H1 (cell line): Measurements from ENCODE around the gene NUP210. TPM values are rescaled to one million over a fixed set of nuclear protein-coding genes. Genes with fewer than 3 reads are reported as not detected.

Experiments
- ATF3 ChIP-seq: IDR thresholded peaks from 2 replicates; pipeline ENCODE4 v1.6.1; 2011; ENCODE audit warnings: low read depth, mild to moderate bottlenecking, low read length; ENCODE audit not compliant: insufficient read depth
- BRCA1 ChIP-seq: IDR thresholded peaks from 2 replicates; pipeline ENCODE4 v1.6.1; 2012; ENCODE audit warnings: low read depth, low read length, improper control_type of control experiment
- CEBPB ChIP-seq: IDR thresholded peaks from 2 replicates; pipeline ENCODE4 v1.6.1; 2012; ENCODE audit warnings: low read depth, low read length
- CTCF ChIP-seq, 3 experiments: IDR thresholded peaks; 1 replicate in 2 of 3; 2 replicates in 1 of 3; pipeline versions ENCODE4 v1.5.1 to v1.6.1; 2011; ENCODE audit warnings: low read length in 3 of 3, mild to moderate bottlenecking in 3 of 3, inconsistent platforms in 2 of 3, low read depth in 1 of 3, moderate library complexity in 1 of 3; ENCODE audit not compliant: insufficient read depth in 1 of 3; ENCODE audit errors: control extremely low read depth in 1 of 3
- EP300 ChIP-seq, 2 experiments: IDR thresholded peaks; 1 replicate in 1 of 2; 2 replicates in 1 of 2; pipeline ENCODE4 v1.6.1; 2011 to 2012; ENCODE audit warnings: low read depth in 2 of 2, low read length in 2 of 2, mild to moderate bottlenecking in 2 of 2, borderline replicate concordance in 1 of 2, inconsistent platforms in 1 of 2, moderate library complexity in 1 of 2
- KDM1A ChIP-seq: fragments of 200-600, 300-600 bp; sonication (generic); IDR thresholded peaks from 2 replicates; pipeline ENCODE4 v1.7.1; 2016; ENCODE audit warnings: mild to moderate bottlenecking, low read length, borderline replicate concordance
- MAFK ChIP-seq: IDR thresholded peaks from 2 replicates; pipeline ENCODE4 v1.6.1; 2012; ENCODE audit warnings: low read depth, mild to moderate bottlenecking, improper control_type of control experiment, low read length
- NANOG ChIP-seq: IDR thresholded peaks from 2 replicates; pipeline ENCODE4 v1.6.1; 2011; ENCODE audit warnings: low read length, low read depth, mild to moderate bottlenecking, inconsistent platforms; ENCODE audit not compliant: insufficient read depth, poor library complexity, severe bottlenecking
- RBBP5 ChIP-seq: IDR thresholded peaks from 2 replicates; pipeline ENCODE4 v1.7.1; 2012; ENCODE audit warnings: low read depth, mild to moderate bottlenecking, inconsistent platforms, low read length, moderate library complexity, borderline replicate concordance
- polyA plus RNA-seq, 7 experiments: library from polyadenylated mRNA; depleted of rRNA in 3 of 7; stranded (reverse) in 5 of 7; unstranded in 2 of 7; fragments of >200 nt in 5 of 7; fragments of 200-250 nt in 2 of 7; gene quantifications; 1 replicate in 5 of 7; 2 replicates in 1 of 7; 4 replicates in 1 of 7; pipeline versions ENCODE4 v1.2.1 to v1.2.3, GENCODE V29; 2011 to 2013; ENCODE audit warnings: missing spikeins in 2 of 7, mixed read lengths in 2 of 7
- total RNA-seq: library from RNA; stranded (reverse); fragmentation: NEBNext Ultra II Directional; extraction: Animal tissue kit (Norgen Biotek cat#: 25700); gene quantifications from 2 replicates; pipeline ENCODE4 v1.2.1, GENCODE V29; 2021

Gene NUP210
- total and polyA plus RNA-seq, 2 of the 8 experiments (the other 6 are each of a cell fraction or from before 2014, with no cell fraction given) = 51.0 to 53.7 TPM

GRCh38 chr3:13325892-13326443, 94.2 kb downstream of the NUP210 start (continued):
- TF ChIP-seq ATF3 (no peak), RBBP5 (no peak), CTCF (IDR thresholded peaks at IDR 0.05; ENCODE audit: control extremely low read depth in 1 of 3, insufficient read depth in 1 of 3, low read depth in 1 of 3, low read length in 3 of 3) (no peak), NANOG (no peak), KDM1A (no peak), BRCA1 (no peak), EP300 (IDR thresholded peaks at IDR 0.05; ENCODE audit: borderline replicate concordance in 1 of 2, low read depth in 2 of 2, low read length in 2 of 2) (no peak), CEBPB (no peak), MAFK (no peak)
